H1 (cell line): ENCODE measurements around the gene NRM. TPM values are rescaled to one million over a fixed set of nuclear protein-coding genes. Genes with fewer than 3 reads are reported as not detected.
A peak's percentile ranks its signal among the peaks of the same experiment; 100 is the strongest.

Experiments
- CTCF ChIA-PET: fragments of 300-600 bp; sonication (Branson Sonifier 250); formaldehyde crosslinking; loops from one replicate; lab custom pipeline; 2021; ENCODE audit not compliant: partially characterized antibody; lab: Charles Lee
- POLR2A ChIA-PET: fragments of 300-600 bp; sonication (Branson Sonifier 250); formaldehyde crosslinking; loops from one replicate; lab custom pipeline; 2021; ENCODE audit warnings: inconsistent platforms; ENCODE audit not compliant: partially characterized antibody; lab: Charles Lee
- DNase-seq, 2 experiments: peaks; one replicate each; pipeline versions ENCODE4 v3.0.0 to v3.0.0-alpha.2; 2010 to 2022; ENCODE audit warnings: low spot score in 2 of 2, low read depth in 1 of 2, mixed read lengths in 1 of 2
- FAIRE-seq: peaks from 2 replicates; lab custom pipeline; 2011; peaks lifted over from hg19 to GRCh38; lab: Jason Lieb, UNC
- H2AFZ ChIP-seq: 2 replicates; pipeline ENCODE4 v1.8.1; 2012; ENCODE audit warnings: low read length, inconsistent platforms
- H2AK5ac ChIP-seq: 2 replicates; pipeline ENCODE4 v1.6.1; 2013; ENCODE audit warnings: low read depth, low read length
- H2BK120ac ChIP-seq: replicated peaks from 2 replicates; pipeline ENCODE3; 2013; ENCODE audit warnings: low read depth, low read length, inconsistent platforms
- H2BK12ac ChIP-seq: 2 replicates; pipeline ENCODE4 v1.6.1; 2013; ENCODE audit warnings: low read depth, low read length
- H2BK15ac ChIP-seq: 2 replicates; pipeline ENCODE4 v1.6.1; 2013; ENCODE audit warnings: low read length
- H2BK20ac ChIP-seq: 2 replicates; pipeline ENCODE4 v1.6.1; 2013; ENCODE audit warnings: low read length
- H2BK5ac ChIP-seq: 2 replicates; pipeline ENCODE4 v1.6.1; 2013; ENCODE audit warnings: low read depth, low read length
- H3K14ac ChIP-seq: 2 replicates; pipeline ENCODE4 v1.6.1; 2013; ENCODE audit warnings: inconsistent platforms; ENCODE audit not compliant: insufficient read length
- H3K18ac ChIP-seq: 2 replicates; pipeline ENCODE4 v1.6.1; 2013; ENCODE audit warnings: low read length; ENCODE audit errors: extremely low read depth
- H3K23ac ChIP-seq: 2 replicates; pipeline ENCODE4 v1.6.1; 2013; ENCODE audit warnings: inconsistent platforms; ENCODE audit not compliant: insufficient read length
- H3K23me2 ChIP-seq: 2 replicates; pipeline ENCODE4 v1.6.1; 2013; ENCODE audit warnings: low read depth, low read length
- H3K27ac ChIP-seq: 2 replicates; pipeline ENCODE4 v1.6.1; 2011; ENCODE audit warnings: low read depth, low read length, inconsistent platforms
- H3K27me3 ChIP-seq, 4 experiments: replicated peaks in 1 of 4; 1 replicate in 1 of 4; 2 replicates in 3 of 4; pipeline versions ENCODE4 v1.6.1 to v1.8.1; 2011 to 2013; ENCODE audit warnings: low read length in 3 of 4, mild to moderate bottlenecking in 3 of 4, inconsistent platforms in 2 of 4, mixed read lengths in 2 of 4, moderate library complexity in 1 of 4; ENCODE audit not compliant: control insufficient read depth in 3 of 4, insufficient read depth in 3 of 4; ENCODE audit errors: extremely low read depth in 1 of 4
- H3K36me3 ChIP-seq, 4 experiments: 2 replicates each; pipeline versions ENCODE4 v1.6.1 to v1.8.1; 2011 to 2013; ENCODE audit warnings: mild to moderate bottlenecking in 4 of 4, low read length in 3 of 4, moderate library complexity in 2 of 4, control low read depth in 1 of 4, inconsistent platforms in 1 of 4; ENCODE audit not compliant: insufficient read depth in 4 of 4, control insufficient read depth in 2 of 4
- H3K4ac ChIP-seq: replicated peaks from 2 replicates; pipeline ENCODE3; 2013; ENCODE audit warnings: low read length, low read depth, mixed read lengths, inconsistent platforms; ENCODE audit not compliant: insufficient read length
- H3K4me1 ChIP-seq, 4 experiments: replicated peaks in 1 of 4; 1 replicate in 1 of 4; 2 replicates in 3 of 4; pipeline versions ENCODE4 v1.6.1 to v1.8.1; 2011 to 2013; ENCODE audit warnings: low read length in 3 of 4, inconsistent platforms in 2 of 4, mixed read lengths in 1 of 4; ENCODE audit not compliant: insufficient read depth in 4 of 4, control insufficient read depth in 3 of 4
- H3K4me2 ChIP-seq, 2 experiments: 2 replicates each; pipeline versions ENCODE4 v1.6.1 to v1.8.1; 2011 to 2013; ENCODE audit warnings: low read depth in 2 of 2, low read length in 2 of 2, control low read depth in 1 of 2, inconsistent platforms in 1 of 2, mild to moderate bottlenecking in 1 of 2; ENCODE audit not compliant: insufficient read depth in 1 of 2
- H3K4me3 ChIP-seq, 4 experiments: fragments of 200-600, 300-600 bp in 1 of 4; sonication (generic), shearing (Covaris generic), sonication (Bioruptor Twin) in 1 of 4; 2 replicates each; pipeline versions ENCODE4 v1.5.1 to v1.8.1; 2011 to 2016; ENCODE audit warnings: low read length in 4 of 4, low read depth in 3 of 4, control low read depth in 2 of 4, inconsistent platforms in 2 of 4, mild to moderate bottlenecking in 2 of 4, mixed read lengths in 1 of 4, moderate library complexity in 1 of 4; ENCODE audit not compliant: insufficient read depth in 2 of 4; ENCODE audit errors: extremely low read depth in 1 of 4
- H3K56ac ChIP-seq: replicated peaks from 2 replicates; pipeline ENCODE3; 2013; ENCODE audit warnings: low read depth, mild to moderate bottlenecking, mixed read lengths, low read length, inconsistent platforms; ENCODE audit not compliant: insufficient read length
- H3K79me1 ChIP-seq: 2 replicates; pipeline ENCODE4 v1.6.1; 2013; ENCODE audit warnings: low read depth, low read length, control low read depth
- H3K79me2 ChIP-seq, 2 experiments: 2 replicates each; pipeline versions ENCODE4 v1.6.1 to v1.8.1; 2012 to 2013; ENCODE audit warnings: low read length in 2 of 2, mild to moderate bottlenecking in 2 of 2, inconsistent platforms in 1 of 2; ENCODE audit not compliant: insufficient read depth in 2 of 2, control insufficient read depth in 1 of 2
- H3K9ac ChIP-seq, 4 experiments: replicated peaks in 1 of 4; 1 replicate in 1 of 4; 2 replicates in 3 of 4; pipeline versions ENCODE4 v1.6.1 to v1.8.1; 2011 to 2013; ENCODE audit warnings: low read depth in 3 of 4, low read length in 3 of 4, control low read depth in 2 of 4, mild to moderate bottlenecking in 2 of 4, moderate library complexity in 2 of 4, inconsistent platforms in 1 of 4; ENCODE audit errors: extremely low read depth in 1 of 4
- H3K9me3 ChIP-seq, 2 experiments: 2 replicates each; pipeline versions ENCODE4 v1.6.1 to v1.8.1; 2012 to 2013; ENCODE audit warnings: mild to moderate bottlenecking in 2 of 2, moderate library complexity in 2 of 2, control low read depth in 1 of 2, inconsistent platforms in 1 of 2, low read depth in 1 of 2, low read length in 1 of 2, mixed read lengths in 1 of 2; ENCODE audit not compliant: insufficient read depth in 2 of 2
- H4K20me1 ChIP-seq, 2 experiments: replicated peaks in 1 of 2; 2 replicates each; pipeline versions ENCODE3 to v1.8.1; 2011 to 2013; ENCODE audit warnings: inconsistent platforms in 2 of 2, low read length in 2 of 2, mild to moderate bottlenecking in 1 of 2; ENCODE audit not compliant: insufficient read depth in 2 of 2, control insufficient read depth in 1 of 2
- H4K5ac ChIP-seq: 2 replicates; pipeline ENCODE4 v1.6.1; 2013; ENCODE audit warnings: low read length, low read depth, mixed read lengths, inconsistent platforms; ENCODE audit not compliant: insufficient read length
- H4K8ac ChIP-seq: 2 replicates; pipeline ENCODE4 v1.8.0; 2013; ENCODE audit warnings: mild to moderate bottlenecking, moderate library complexity, low read length, inconsistent platforms; ENCODE audit not compliant: insufficient read depth; ENCODE audit errors: extremely low read depth
- H4K91ac ChIP-seq: replicated peaks from 2 replicates; pipeline ENCODE3; 2013; ENCODE audit warnings: low read length, mixed read lengths, inconsistent platforms; ENCODE audit not compliant: insufficient read length
- BCL11A ChIP-seq, 2 experiments: IDR thresholded peaks; one replicate each; pipeline ENCODE4 v1.6.1; 2011; ENCODE audit warnings: low read depth in 2 of 2, low read length in 2 of 2, mild to moderate bottlenecking in 2 of 2
- CTBP2 ChIP-seq: IDR thresholded peaks from 2 replicates; pipeline ENCODE4 v1.7.0; 2011; ENCODE audit warnings: borderline replicate concordance, mild to moderate bottlenecking, moderate library complexity, mixed read lengths, low read length; ENCODE audit not compliant: insufficient read depth, insufficient read length
- EGR1 ChIP-seq: IDR thresholded peaks from 2 replicates; pipeline ENCODE4 v1.6.1; 2011; ENCODE audit warnings: low read depth, low read length, borderline replicate concordance
- EP300 ChIP-seq, 2 experiments: IDR thresholded peaks; 1 replicate in 1 of 2; 2 replicates in 1 of 2; pipeline ENCODE4 v1.6.1; 2011 to 2012; ENCODE audit warnings: low read depth in 2 of 2, low read length in 2 of 2, mild to moderate bottlenecking in 2 of 2, borderline replicate concordance in 1 of 2, inconsistent platforms in 1 of 2, moderate library complexity in 1 of 2
- SP1 ChIP-seq: IDR thresholded peaks from 2 replicates; pipeline ENCODE4 v1.6.1; 2011; ENCODE audit warnings: low read depth, low read length
- SP2 ChIP-seq: IDR thresholded peaks from 2 replicates; pipeline ENCODE4 v1.6.1; 2012; ENCODE audit warnings: mild to moderate bottlenecking, low read length, inconsistent platforms
- SUZ12 ChIP-seq: fragments of 200-600 bp; sonication (generic); IDR thresholded peaks from 2 replicates; pipeline ENCODE4 v1.6.1; 2012; ENCODE audit warnings: mild to moderate bottlenecking, inconsistent platforms, low read length, moderate library complexity, mixed read lengths
- whole genome bisulfite sequencing, 2 experiments: shearing (Covaris generic) in 1 of 2; methylation state at CpG; one replicate each; pipeline versions ENCODE4 v1.1.6 to v1.1.7; 2013 to 2015; ENCODE audit warnings: low lambda C conversion rate in 2 of 2, mixed read lengths in 2 of 2, inconsistent platforms in 1 of 2, low coverage in 1 of 2, missing lambda C conversion rate in 1 of 2; ENCODE audit not compliant: insufficient replicate concordance in 2 of 2, insufficient coverage in 1 of 2, insufficient read length in 1 of 2; ENCODE audit errors: extremely low coverage in 1 of 2, missing lambda C conversion rate in 1 of 2; 5-methylcytosine and 5-hydroxymethylcytosine counted together
- polyA plus RNA-seq, 7 experiments: library from polyadenylated mRNA; depleted of rRNA in 3 of 7; stranded (reverse) in 5 of 7; unstranded in 2 of 7; fragments of >200 nt in 5 of 7; fragments of 200-250 nt in 2 of 7; gene quantifications; 1 replicate in 5 of 7; 2 replicates in 1 of 7; 4 replicates in 1 of 7; pipeline versions ENCODE4 v1.2.1 to v1.2.3, GENCODE V29; 2011 to 2013; ENCODE audit warnings: missing spikeins in 2 of 7, mixed read lengths in 2 of 7
- total RNA-seq: library from RNA; stranded (reverse); fragmentation: NEBNext Ultra II Directional; extraction: Animal tissue kit (Norgen Biotek cat#: 25700); gene quantifications from 2 replicates; pipeline ENCODE4 v1.2.1, GENCODE V29; 2021

NRM gene
- total and polyA plus RNA-seq, 2 of the 8 experiments (the other 6 are each of a cell fraction or from before 2014, with no cell fraction given), result 27.3 to 50.4 TPM

DNA sequence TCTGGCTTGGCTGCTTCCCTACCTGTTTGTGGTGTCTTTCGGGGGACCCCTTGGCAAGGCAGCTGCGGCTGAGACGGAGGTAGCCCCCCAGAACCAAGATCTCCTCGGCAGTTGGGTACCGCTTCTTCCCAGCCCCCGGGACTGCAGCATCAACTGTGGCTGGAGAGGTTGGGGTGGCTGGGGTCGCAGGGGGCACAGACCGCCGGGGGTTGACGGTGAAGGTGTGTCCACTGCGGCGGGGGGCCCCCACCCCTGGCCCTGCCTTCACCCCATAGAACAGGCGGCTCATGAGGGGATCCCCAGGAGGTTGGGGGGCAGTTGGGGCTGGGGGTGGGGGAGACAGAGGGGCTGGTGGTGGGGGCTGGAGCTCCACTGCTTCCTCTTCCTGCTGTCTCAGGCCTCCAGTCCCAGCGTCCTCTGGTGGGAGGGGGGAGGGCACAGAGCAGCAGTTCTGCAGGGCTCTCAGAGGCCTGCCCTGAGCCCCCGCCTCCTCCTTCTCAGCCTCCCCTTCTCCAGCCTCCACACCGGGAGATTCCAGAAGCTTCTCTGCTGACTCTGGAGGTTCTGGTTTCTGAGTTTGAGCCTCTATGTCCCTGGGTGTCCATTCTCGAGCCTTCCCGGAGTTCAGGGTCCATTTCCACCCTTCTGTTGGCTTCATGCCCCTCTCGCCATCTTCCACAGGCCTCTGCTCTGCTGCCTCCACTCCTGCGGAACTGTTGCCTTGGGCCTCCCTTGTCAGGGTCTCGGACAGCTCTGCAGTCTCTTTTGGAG lies 6.2 kb downstream of the NRM start:
- peaks cover 0 to 20% of the 10 kb centered on the region in 2 experiments; a peak in 3 of 4 replicates for H3K79me2 ChIP-seq
- H4K8ac ChIP-seq, result no peak overlapping the region
- H3K4ac ChIP-seq, result no peak overlapping the region
- H4K91ac ChIP-seq, result no peak overlapping the region
- peaks cover 4% of the 10 kb centered on the region; the same call in 1 of the 2 replicates for H3K79me1 ChIP-seq
- H2BK15ac ChIP-seq, result no peak overlapping the region
- H3K4me1 ChIP-seq, result peaks cover 7 to 40% (median 24%) of the 10 kb centered on the region in 4 experiments
- H3K4me3 ChIP-seq, result peak overlapping the region in 1 of 4 experiments; percentile 44; a peak in 2 of 8 replicates
- POLR2A ChIA-PET, result interaction anchor here (0.8 to 18.7 kb wide), 6 partner anchors 9 to 58 kb away, joined by 3 to 388 read pairs (median 4); partner anchors contain the start of genes FLOT1, MDC1 and TUBB
- FAIRE-seq, result no peak
- CTCF ChIA-PET, result interaction anchor here (0.6 to 11.0 kb wide), 12 partner anchors 9 to 231 kb away, joined by 3 to 147 read pairs (median 4); partner anchors contain the start of genes ATAT1 and DHX16
- H3K36me3 ChIP-seq, result no peaks in the 10 kb centered on the region; a peak in 1 of 8 replicates
- no peak overlapping the region for H2AFZ ChIP-seq
- no peak overlapping the region for H2BK120ac ChIP-seq
- H3K23me2 ChIP-seq, result peaks cover 13% of the 10 kb centered on the region
- H2BK12ac ChIP-seq, result no peak overlapping the region
- H4K5ac ChIP-seq, result no peak overlapping the region
- no peak overlapping the region for H2BK20ac ChIP-seq
- H3K14ac ChIP-seq, result no peak overlapping the region
- no peak for DNase-seq
- H3K27ac ChIP-seq, result no peak overlapping the region
- H3K4me2 ChIP-seq, result peak overlapping the region; percentile 39 to 96; a peak in 3 of 4 replicates
- H3K56ac ChIP-seq, result no peak overlapping the region
- no peaks in the 10 kb centered on the region for H3K9me3 ChIP-seq
- no peak overlapping the region for H2AK5ac ChIP-seq
- TF ChIP-seq CTBP2 (no peak), EP300 (IDR thresholded peaks at IDR 0.05; ENCODE audit: borderline replicate concordance in 1 of 2, low read depth in 2 of 2, low read length in 2 of 2) (no peak), SUZ12 (no peak), SP1 (no peak), SP2 (no peak), BCL11A (IDR thresholded peaks at IDR 0.05; ENCODE audit: low read depth in 2 of 2, low read length in 2 of 2) (no peak), EGR1 (no peak)
- peaks cover 3 to 8% of the 10 kb centered on the region in 2 experiments for H4K20me1 ChIP-seq
- no peak overlapping the region for H3K18ac ChIP-seq
- WGBS, 2 experiments, result 91% methylated on average over 14 of the region's 21 CpGs; no CpG with 5 or more reads in 1 of the 2 experiments
- no peak overlapping the region for H3K9ac ChIP-seq
- no peak overlapping the region for H3K23ac ChIP-seq
- H3K27me3 ChIP-seq, result no peaks in the 10 kb centered on the region
- no peak overlapping the region; the same call in 1 of the 2 replicates for H2BK5ac ChIP-seq
